Activated CD8-positive, alpha-beta T cell treated with anti-CD3 and anti-CD28 coated beads for 36 hours (primary cell): ENCODE results near the gene XRRA1. TPM values are rescaled to one million over a fixed set of nuclear protein-coding genes. Genes with fewer than 3 reads are reported as not detected.

Experiments used
- ATAC-seq: fragments of 200-7000 bp; cut with Tn5 transposase; one replicate; pipeline ENCODE4 v1.10.0; 2021; ENCODE audit warnings: mild to moderate bottlenecking, moderate library complexity
- CTCF ChIA-PET: fragments of 350-600 bp; sonication (Branson Sonifier 250); formaldehyde crosslinking; loops from one replicate; lab custom pipeline; 2021; ENCODE audit warnings: antibody characterized with exemption; lab: Charles Lee
- POLR2A ChIA-PET: fragments of 350-600 bp; sonication (Branson Sonifier 250); formaldehyde crosslinking; loops from one replicate; lab custom pipeline; 2021; ENCODE audit warnings: antibody characterized with exemption; lab: Charles Lee
- DNase-seq: peaks from one replicate; pipeline ENCODE4 v3.0.0-alpha.2; 2020
- H3K27ac Mint-ChIP-seq: one replicate; pipeline ENCODE4 v1.8.0; 2021; ENCODE audit warnings: mild to moderate bottlenecking, mixed read lengths
- H3K27me3 Mint-ChIP-seq: one replicate; pipeline ENCODE4 v1.8.0; 2021; ENCODE audit warnings: mixed read lengths
- H3K36me3 Mint-ChIP-seq: one replicate; pipeline ENCODE4 v1.8.0; 2021; ENCODE audit warnings: low read depth, mixed read lengths
- H3K4me1 Mint-ChIP-seq: one replicate; pipeline ENCODE4 v1.8.0; 2021; ENCODE audit warnings: low read depth, mixed read lengths
- H3K4me3 Mint-ChIP-seq: one replicate; pipeline ENCODE4 v1.8.0; 2021; ENCODE audit warnings: mild to moderate bottlenecking, moderate library complexity, mixed read lengths
- H3K9me3 Mint-ChIP-seq: one replicate; pipeline ENCODE4 v1.8.0; 2021; ENCODE audit warnings: mixed read lengths
- intact Hi-C: fragments of 100-400 bp; cut with micrococcal nuclease; formaldehyde crosslinking; loops from one replicate; pipeline ENCODE4 v1.10.0; 2022
- total RNA-seq, 2 experiments: library from RNA; stranded (reverse); gene quantifications; one replicate each; pipeline ENCODE4 v1.2.3, GENCODE V29; 2021
- TF ChIP-seq, protein P1 (sequence below): fragments of 200-600 bp; IDR thresholded peaks from one replicate; pipeline ENCODE4 v1.8.0; 2022; ENCODE audit warnings: antibody characterized with exemption, mild to moderate bottlenecking

XRRA1 gene
- total RNA-seq, 2 experiments from 2014 or later, result 19.0 to 19.3 TPM

GRCh38 chr11:74936087-74936486, 12.8 kb downstream of the XRRA1 start:
- DNase-seq (no peak), ATAC-seq (no peak)
- Mint-ChIP-seq H3K9me3 (no peaks in the 10 kb centered on the region), H3K27me3 (no peaks in the 10 kb centered on the region), H3K36me3 (peaks cover 34% of the 10 kb centered on the region), H3K4me1 (peaks cover 16% of the 10 kb centered on the region), H3K27ac (peak overlapping the region; percentile 21), H3K4me3 (no peak overlapping the region)
- ChIA-PET CTCF (no interaction called here), POLR2A (no interaction called here)
- TF ChIP-seq, protein P1, sequence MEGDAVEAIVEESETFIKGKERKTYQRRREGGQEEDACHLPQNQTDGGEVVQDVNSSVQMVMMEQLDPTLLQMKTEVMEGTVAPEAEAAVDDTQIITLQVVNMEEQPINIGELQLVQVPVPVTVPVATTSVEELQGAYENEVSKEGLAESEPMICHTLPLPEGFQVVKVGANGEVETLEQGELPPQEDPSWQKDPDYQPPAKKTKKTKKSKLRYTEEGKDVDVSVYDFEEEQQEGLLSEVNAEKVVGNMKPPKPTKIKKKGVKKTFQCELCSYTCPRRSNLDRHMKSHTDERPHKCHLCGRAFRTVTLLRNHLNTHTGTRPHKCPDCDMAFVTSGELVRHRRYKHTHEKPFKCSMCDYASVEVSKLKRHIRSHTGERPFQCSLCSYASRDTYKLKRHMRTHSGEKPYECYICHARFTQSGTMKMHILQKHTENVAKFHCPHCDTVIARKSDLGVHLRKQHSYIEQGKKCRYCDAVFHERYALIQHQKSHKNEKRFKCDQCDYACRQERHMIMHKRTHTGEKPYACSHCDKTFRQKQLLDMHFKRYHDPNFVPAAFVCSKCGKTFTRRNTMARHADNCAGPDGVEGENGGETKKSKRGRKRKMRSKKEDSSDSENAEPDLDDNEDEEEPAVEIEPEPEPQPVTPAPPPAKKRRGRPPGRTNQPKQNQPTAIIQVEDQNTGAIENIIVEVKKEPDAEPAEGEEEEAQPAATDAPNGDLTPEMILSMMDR, result no peak
- intact Hi-C loops, result loop anchor here (10.0 kb wide), 1 partner anchor 209 kb away; no protein-coding TSS in a partner anchor

- H3K9me3 Mint-ChIP-seq, result no peaks in the 10 kb centered on the region
- H3K4me1 Mint-ChIP-seq, result peaks cover 16% of the 10 kb centered on the region
- no peak overlapping the region for H3K4me3 Mint-ChIP-seq
- POLR2A ChIA-PET, result no interaction called here
- CTCF ChIA-PET, result no interaction called here
- peaks cover 31% of the 10 kb centered on the region for H3K36me3 Mint-ChIP-seq
- no peak for ATAC-seq
- intact Hi-C loops, result loop anchor here (10.0 kb wide), 1 partner anchor 210 kb away; no protein-coding TSS in a partner anchor
- H3K27me3 Mint-ChIP-seq, result no peaks in the 10 kb centered on the region
- no peak for DNase-seq
- no peak overlapping the region for H3K27ac Mint-ChIP-seq
- TF ChIP-seq, protein P1, result no peak
Observed at GRCh38 chr11:74935285-74935684, 13.6 kb downstream of the XRRA1 start.

DNA sequence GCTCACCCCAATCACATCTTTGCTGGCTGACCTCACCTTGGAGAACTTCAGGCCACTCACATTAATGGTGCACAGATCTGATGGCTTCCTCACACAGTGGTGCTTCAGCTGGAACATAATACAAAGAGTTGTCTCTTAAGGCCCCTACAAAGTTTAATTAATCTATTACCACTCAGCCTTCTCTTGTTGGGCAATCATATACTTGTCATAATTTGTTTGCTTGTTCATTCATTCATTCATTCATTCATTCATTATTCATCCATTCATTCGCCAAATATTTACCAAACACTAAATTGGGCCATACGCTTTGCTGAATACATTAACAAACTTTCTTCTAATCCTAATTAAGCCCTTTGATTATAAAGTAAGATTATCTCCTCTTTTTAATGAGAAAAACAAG, 15.1 kb downstream of the XRRA1 start:
- no peak for DNase-seq
- Mint-ChIP-seq H3K9me3 (no peaks in the 10 kb centered on the region), H3K36me3 (peaks cover 25% of the 10 kb centered on the region), H3K27me3 (no peaks in the 10 kb centered on the region), H3K27ac (peak overlapping the region; percentile 40), H3K4me1 (peaks cover 16% of the 10 kb centered on the region), H3K4me3 (no peak overlapping the region)
- intact Hi-C loops, result loop anchor here (10.0 kb wide), 1 partner anchor 211 kb away; no protein-coding TSS in a partner anchor
- ChIA-PET POLR2A (interaction anchor here (0.9 kb wide), 1 partner anchor 12 kb away, joined by 4 read pairs; no protein-coding TSS in a partner anchor), CTCF (interaction anchor here (2.3 kb wide), 1 partner anchor 207 kb away, joined by 10 read pairs; no protein-coding TSS in a partner anchor)
- TF ChIP-seq, protein P1, result no peak
- ATAC-seq, result no peak

DNA sequence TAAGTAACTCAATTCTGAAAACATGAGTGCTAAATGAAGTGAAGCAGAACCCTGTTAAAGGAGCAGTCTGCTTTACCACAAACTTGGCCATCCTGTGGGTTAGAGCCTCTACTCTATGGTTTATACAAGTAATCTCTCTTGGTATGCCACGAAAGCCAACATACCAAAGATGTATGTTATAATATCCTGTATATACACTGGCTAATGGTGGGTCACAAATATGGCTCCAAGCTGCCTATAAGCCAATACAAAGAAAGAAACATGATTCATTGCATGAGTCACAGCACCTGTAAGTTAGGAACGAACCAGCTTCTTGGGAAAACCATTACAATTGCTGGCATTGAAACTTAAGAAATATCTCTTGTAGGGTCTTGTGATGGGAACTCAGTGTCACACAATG, 16.1 kb downstream of the XRRA1 start:
- Mint-ChIP-seq H3K4me3 (no peak overlapping the region), H3K27me3 (no peaks in the 10 kb centered on the region), H3K36me3 (peaks cover 24% of the 10 kb centered on the region), H3K9me3 (no peaks in the 10 kb centered on the region), H3K27ac (peak overlapping the region; percentile 71), H3K4me1 (peaks cover 16% of the 10 kb centered on the region)
- DNase-seq (peak; percentile 62), ATAC-seq (peak; percentile 78)
- intact Hi-C loops, result loop anchor here (10.0 kb wide), 1 partner anchor 212 kb away; no protein-coding TSS in a partner anchor
- TF ChIP-seq, protein P1, result no peak
- ChIA-PET CTCF (interaction anchor here (1.1 to 3.7 kb wide), 5 partner anchors 25 to 316 kb away, joined by 3 to 13 read pairs (median 8); partner anchors contain the start of gene TPBGL), POLR2A (no interaction called here)

DNA sequence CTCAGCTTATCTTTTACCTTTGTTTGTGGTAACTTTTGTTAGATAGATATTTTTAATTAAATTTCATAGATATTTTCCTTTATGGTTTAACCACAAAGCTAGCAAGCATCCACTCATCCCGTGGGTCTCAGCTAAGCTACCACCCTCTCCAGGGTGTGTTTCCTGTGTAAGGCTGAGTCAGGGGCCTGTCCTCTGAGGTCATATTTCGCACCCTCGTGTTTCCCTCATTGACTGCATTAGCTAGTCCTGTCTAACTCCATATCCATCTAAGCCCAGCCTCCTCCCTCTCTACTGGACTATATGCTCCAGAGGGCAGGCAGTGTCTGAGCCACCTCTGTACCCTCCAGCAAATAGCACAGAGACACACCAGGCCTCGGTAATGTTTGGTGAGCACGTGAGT, 16.7 kb downstream of the XRRA1 start:
- Mint-ChIP-seq H3K27me3 (no peaks in the 10 kb centered on the region), H3K4me1 (peaks cover 16% of the 10 kb centered on the region), H3K36me3 (peaks cover 24% of the 10 kb centered on the region), H3K9me3 (no peaks in the 10 kb centered on the region), H3K27ac (peak overlapping the region; percentile 70), H3K4me3 (no peak overlapping the region)
- DNase-seq (peak; percentile 55), ATAC-seq (peak; percentile 66)
- CTCF ChIA-PET, result interaction anchor here (0.8 to 3.7 kb wide), 8 partner anchors 16 to 316 kb away, joined by 3 to 13 read pairs (median 6); partner anchors contain the start of gene TPBGL
- TF ChIP-seq, protein P1, result no peak
- POLR2A ChIA-PET, result no interaction called here
- intact Hi-C loops, result loop anchor here (10.0 kb wide), 1 partner anchor 213 kb away; no protein-coding TSS in a partner anchor
